Fibroblast of villous mesenchyme (primary cell): ENCODE data around the gene HSD11B2. TPM values are rescaled to one million over a fixed set of nuclear protein-coding genes. Genes with fewer than 3 reads are reported as not detected.

Experiments used
- DNase-seq: peaks from one replicate; pipeline ENCODE4 v3.0.0-alpha.2; 2010; ENCODE audit warnings: low read depth
- H3K4me3 ChIP-seq: 2 replicates; pipeline ENCODE4 v1.5.1; 2011; ENCODE audit warnings: low read depth, mild to moderate bottlenecking, low read length
- small RNA-seq: library from RNA; depleted of rRNA; stranded (forward); fragments of <200 nt; gene quantifications from one replicate; pipeline ENCODE3, GENCODE V24; 2012
- total RNA-seq: library from RNA; depleted of rRNA; stranded (reverse); fragments of >200 nt; gene quantifications from 2 replicates; pipeline ENCODE4 v1.2.3, GENCODE V29; 2012
- TF ChIP-seq, protein P1 (sequence below): IDR thresholded peaks from 2 replicates; pipeline ENCODE4 v1.5.1; 2012; ENCODE audit warnings: low read depth, mild to moderate bottlenecking, low read length; ENCODE audit not compliant: insufficient read depth

HSD11B2 gene
- total RNA-seq, 1 donor, result not detected

DNA sequence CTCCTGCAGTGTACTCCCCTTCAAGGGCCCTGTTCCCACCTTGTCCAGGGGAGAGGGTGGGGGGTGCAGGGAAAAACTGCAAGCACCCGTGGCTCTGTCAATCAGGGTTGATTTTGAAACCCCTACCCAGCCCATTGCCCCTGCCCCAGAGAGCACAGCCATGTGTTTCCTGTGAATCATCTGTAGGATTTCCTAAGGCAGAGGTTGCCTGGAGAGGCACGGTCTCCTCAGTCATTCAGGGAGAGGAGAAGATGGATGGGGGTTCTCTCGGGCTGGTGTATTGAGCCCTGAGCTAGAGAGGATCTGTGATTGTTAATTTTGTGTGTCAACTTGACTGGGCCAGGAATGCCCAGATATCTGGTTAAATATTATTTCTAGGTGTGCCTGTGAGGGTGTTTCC lies 55.9 kb downstream of the HSD11B2 start:
- TF ChIP-seq, protein P1, sequence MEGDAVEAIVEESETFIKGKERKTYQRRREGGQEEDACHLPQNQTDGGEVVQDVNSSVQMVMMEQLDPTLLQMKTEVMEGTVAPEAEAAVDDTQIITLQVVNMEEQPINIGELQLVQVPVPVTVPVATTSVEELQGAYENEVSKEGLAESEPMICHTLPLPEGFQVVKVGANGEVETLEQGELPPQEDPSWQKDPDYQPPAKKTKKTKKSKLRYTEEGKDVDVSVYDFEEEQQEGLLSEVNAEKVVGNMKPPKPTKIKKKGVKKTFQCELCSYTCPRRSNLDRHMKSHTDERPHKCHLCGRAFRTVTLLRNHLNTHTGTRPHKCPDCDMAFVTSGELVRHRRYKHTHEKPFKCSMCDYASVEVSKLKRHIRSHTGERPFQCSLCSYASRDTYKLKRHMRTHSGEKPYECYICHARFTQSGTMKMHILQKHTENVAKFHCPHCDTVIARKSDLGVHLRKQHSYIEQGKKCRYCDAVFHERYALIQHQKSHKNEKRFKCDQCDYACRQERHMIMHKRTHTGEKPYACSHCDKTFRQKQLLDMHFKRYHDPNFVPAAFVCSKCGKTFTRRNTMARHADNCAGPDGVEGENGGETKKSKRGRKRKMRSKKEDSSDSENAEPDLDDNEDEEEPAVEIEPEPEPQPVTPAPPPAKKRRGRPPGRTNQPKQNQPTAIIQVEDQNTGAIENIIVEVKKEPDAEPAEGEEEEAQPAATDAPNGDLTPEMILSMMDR, result no peak
- no peak for DNase-seq
- no peak overlapping the region for H3K4me3 ChIP-seq

Small RNA genes lying within 50 kb of the gene (small RNA-seq; reads per million reads assigned to genes)
- not detected for gene RNU1-123P

Other genes with a start within 250 kb of the HSD11B2 start
- gene MATCAP1, start 247.2 kb upstream of the HSD11B2 start, total RNA-seq, result 9.3 and 9.9 TPM in 2 replicates
- gene EXOC3L1, start 241.0 kb upstream of the HSD11B2 start, total RNA-seq, result not detected in 2 replicates
- 64.1 and 75.1 TPM in 2 replicates for gene E2F4, start 239.0 kb upstream of the HSD11B2 start, total RNA-seq
- gene ELMO3, start 232.0 kb upstream of the HSD11B2 start, total RNA-seq, result 0.43 and 0.64 TPM in 2 replicates
- gene TMEM208, start 204.0 kb upstream of the HSD11B2 start, total RNA-seq, result 25.5 and 29.0 TPM in 2 replicates
- 22.9 and 24.2 TPM in 2 replicates for gene FHOD1, start 183.6 kb upstream of the HSD11B2 start, total RNA-seq
- gene SLC9A5, start 182.1 kb upstream of the HSD11B2 start, total RNA-seq, result 1.9 and 2.2 TPM in 2 replicates
- gene PLEKHG4, start 151.6 kb upstream of the HSD11B2 start, total RNA-seq, result 18.1 and 19.6 TPM in 2 replicates
- gene KCTD19, start 104.4 kb upstream of the HSD11B2 start, total RNA-seq, result under 0.01 TPM in 1 of 2 replicates, not detected in the other
- gene LRRC36, start 104.3 kb upstream of the HSD11B2 start, total RNA-seq, result not detected in 2 replicates
- gene TPPP3, start 37.6 kb upstream of the HSD11B2 start, total RNA-seq, result 0.86 and 0.97 TPM in 2 replicates
- 5.2 and 8.1 TPM in 2 replicates for gene ZDHHC1, start 14.6 kb upstream of the HSD11B2 start, total RNA-seq
- 107 and 122 TPM in 2 replicates for gene ATP6V0D1, start 50.0 kb downstream of the HSD11B2 start, total RNA-seq
- gene AGRP, start 52.4 kb downstream of the HSD11B2 start, total RNA-seq, result not detected in 2 replicates
- gene RIPOR1, start 97.7 kb downstream of the HSD11B2 start, total RNA-seq, result 25.5 and 35.1 TPM in 2 replicates
- 26.1 and 33.7 TPM in 2 replicates for gene CTCF, start 131.4 kb downstream of the HSD11B2 start, total RNA-seq
- gene CARMIL2, start 214.0 kb downstream of the HSD11B2 start, total RNA-seq, result under 0.01 TPM in 2 replicates
- 15.1 and 19.3 TPM in 2 replicates for gene ACD, start 229.1 kb downstream of the HSD11B2 start, total RNA-seq
- gene PARD6A, start 229.8 kb downstream of the HSD11B2 start, total RNA-seq, result 0.97 and 2.6 TPM in 2 replicates
- gene ENKD1, start 235.6 kb downstream of the HSD11B2 start, total RNA-seq, result 10.0 and 11.2 TPM in 2 replicates
- gene C16orf86, start 235.7 kb downstream of the HSD11B2 start, total RNA-seq, result 1.3 and 3.9 TPM in 2 replicates